Measurements from ENCODE around the gene GART.

Gene GART

GRCh38 chr21:33461538-33462250 lies 80.2 kb downstream of the GART start:
- no peak overlapping the region for H3K27ac ChIP-seq
- H3K36me3 ChIP-seq = peaks cover 14% of the 10 kb centered on the region
- no peak for TF ChIP-seq CTCF (IDR thresholded peaks at IDR 0.05; ENCODE audit: low read depth, low read length)

GRCh38 chr21:33458861-33459260 lies 83.1 kb downstream of the GART start:
- H3K9me3 ChIP-seq (ENCODE audit: severe bottlenecking) = no peaks in the 10 kb centered on the region
- H3K27ac ChIP-seq = no peak overlapping the region
- DNase-seq = no peak
- no peak for TF ChIP-seq CTCF (IDR thresholded peaks at IDR 0.05; ENCODE audit: low read depth, low read length)
- H3K36me3 ChIP-seq = peaks cover 9% of the 10 kb centered on the region
- H3K4me3 ChIP-seq (ENCODE audit: low read depth, low read length) = no peak overlapping the region
- H3K27me3 ChIP-seq (ENCODE audit: insufficient read depth, low read depth, severe bottlenecking) = no peaks in the 10 kb centered on the region

More at GRCh38 chr21:33461538-33462250, 80.2 kb downstream of the GART start:
- Histone ChIP-seq H3K9me3 (ENCODE audit: severe bottlenecking) (no peaks in the 10 kb centered on the region), H3K4me3 (ENCODE audit: low read depth, low read length) (no peak overlapping the region), H3K27me3 (ENCODE audit: insufficient read depth, low read depth, severe bottlenecking) (no peaks in the 10 kb centered on the region)
- no peak for DNase-seq

- Histone ChIP-seq H3K36me3 (peaks cover 7% of the 10 kb centered on the region), H3K4me3 (ENCODE audit: low read depth, low read length) (no peak overlapping the region), H3K27me3 (ENCODE audit: insufficient read depth, low read depth, severe bottlenecking) (no peaks in the 10 kb centered on the region), H3K9me3 (ENCODE audit: severe bottlenecking) (no peaks in the 10 kb centered on the region), H3K27ac (no peak overlapping the region)
- TF ChIP-seq CTCF (IDR thresholded peaks at IDR 0.05; ENCODE audit: low read depth, low read length) = no peak
- no peak for DNase-seq
These were observed 86.1 kb downstream of the GART start for GRCh38 chr21:33455686-33456446.

All from WERI-Rb-1 (cell line).